B cell (primary cell): ENCODE results near the gene SLC9A7.

Experiments used
- CTCF ChIP-seq: fragments of 200-600 bp; IDR thresholded peaks from one replicate; pipeline ENCODE4 v1.8.0; 2022; ENCODE audit warnings: antibody characterized with exemption, mild to moderate bottlenecking
- EZH2 ChIP-seq: IDR thresholded peaks from 2 replicates; pipeline ENCODE4 v1.6.1; 2012; ENCODE audit warnings: borderline replicate concordance, low read depth, mild to moderate bottlenecking, moderate library complexity, low read length; ENCODE audit not compliant: insufficient read depth, poor library complexity, severe bottlenecking

- no peak for TF ChIP-seq CTCF
- no peak for TF ChIP-seq EZH2
These were observed 46.4 kb upstream of the SLC9A7 start for GRCh38 chrX:46805270-46805669.
